Measurements from ENCODE around the gene RNF207. TPM values are rescaled to one million over a fixed set of nuclear protein-coding genes. Genes with fewer than 3 reads are reported as not detected.
A peak's percentile ranks its signal among the peaks of the same experiment; 100 is the strongest.

The RNF207 gene
- total and polyA plus RNA-seq, 2 of the 4 experiments (the other 2 are of a cell fraction) = 2.7 to 17.2 TPM

- no peak overlapping the region for H2AK5ac ChIP-seq (ENCODE audit: low read depth, low read length)
- peak overlapping the region; percentile 42 for H2AK9ac ChIP-seq (replicated peaks; ENCODE audit: low read depth, low read length, poor library complexity)
- H3K36me3 ChIP-seq (ENCODE audit: control insufficient read depth, insufficient read depth, low read length) = no peaks in the 10 kb centered on the region
- no peak for ATAC-seq (ENCODE audit: low read depth)
- no peak overlapping the region for H2BK120ac ChIP-seq (ENCODE audit: low read depth, low read length)
- no peak overlapping the region for H3K4ac ChIP-seq (ENCODE audit: low read depth, low read length)
- no peak overlapping the region for H3K14ac ChIP-seq (replicated peaks; ENCODE audit: low read depth, low read length)
- no peak overlapping the region for H3K4me3 ChIP-seq (ENCODE audit: insufficient read depth, low read depth, low read length)
- dilution Hi-C loops (cut with HindIII; ENCODE audit: low sequenced_read_pairs, unreplicated experiment) = no loop called here
- no peak overlapping the region for H3K56ac ChIP-seq (ENCODE audit: extremely low read depth, insufficient read depth, low read length)
- ChIA-PET POLR2A (ENCODE audit: unreplicated experiment) (no interaction called here), CTCF (interaction anchor here (1.1 to 2.3 kb wide), 7 partner anchors 9 to 194 kb away, joined by 3 to 8 read pairs (median 5); no protein-coding TSS in a partner anchor)
- no peaks in the 10 kb centered on the region for H3K4me1 ChIP-seq (ENCODE audit: control insufficient read depth, insufficient read depth, low read length)
- H4K20me1 ChIP-seq (ENCODE audit: insufficient read depth, low read length) = peaks cover 16% of the 10 kb centered on the region
- H3K18ac ChIP-seq (ENCODE audit: low read depth, low read length) = no peak overlapping the region
- H3K9me1 ChIP-seq (ENCODE audit: insufficient read depth, low read length) = no peaks in the 10 kb centered on the region
- in situ Hi-C loops (cut with MboI; ENCODE audit: low sequenced_read_pairs) = loop anchor here (5.0 kb wide), 1 partner anchor 95 kb away; no protein-coding TSS in a partner anchor
- intact Hi-C loops (cut with micrococcal nuclease) = loop anchor here (2.0 to 5.0 kb wide), 2 partner anchors 157 to 245 kb away; partner anchors contain the start of gene PLEKHG5
- no peak overlapping the region for H4K8ac ChIP-seq (ENCODE audit: low read depth in 2 of 2, low read length in 2 of 2)
- DNase-seq = no peak
- no peak overlapping the region for H3K27ac ChIP-seq (ENCODE audit: insufficient read depth, low read length)
- 55% methylated on average over 2 of the region's 5 CpGs; no CpG with 5 or more reads in 1 of the 2 experiments for WGBS, 2 experiments (ENCODE audit: extremely low coverage in 2 of 2, insufficient read length in 1 of 2)
- H3K4me2 ChIP-seq (ENCODE audit: low read depth, low read length) = no peak overlapping the region
- H3K23ac ChIP-seq (ENCODE audit: low read depth, low read length) = no peak overlapping the region
- no peaks in the 10 kb centered on the region for H3K9me3 ChIP-seq (ENCODE audit: control insufficient read depth, insufficient read depth, low read length)
- H3K27me3 ChIP-seq (ENCODE audit: control insufficient read depth, insufficient read depth, low read length) = peaks cover 55% of the 10 kb centered on the region
- TF ChIP-seq BHLHE40 (IDR thresholded peaks at IDR 0.05; ENCODE audit: low read depth, low read length) (no peak), MAZ (IDR thresholded peaks at IDR 0.05; ENCODE audit: borderline replicate concordance, low read depth, low read length) (no peak), SMC3 (IDR thresholded peaks at IDR 0.05; ENCODE audit: low read depth, low read length) (no peak), ELK1 (IDR thresholded peaks at IDR 0.05; ENCODE audit: borderline replicate concordance, low read depth, low read length) (no peak)
- H4K5ac ChIP-seq (ENCODE audit: low read depth, low read length) = no peak overlapping the region
- no peak overlapping the region for H2BK15ac ChIP-seq (ENCODE audit: low read depth, low read length)
- no peak overlapping the region for H2BK5ac ChIP-seq (ENCODE audit: low read depth, low read length, poor library complexity, severe bottlenecking)
- no peak overlapping the region for H3K9ac ChIP-seq (ENCODE audit: low read depth, low read length)
- no peak overlapping the region for H4K91ac ChIP-seq (ENCODE audit: insufficient read depth, low read depth, low read length)
- no peak overlapping the region for H2AFZ ChIP-seq (replicated peaks; ENCODE audit: low read length, poor library complexity)
- BruUV-seq (replicated peaks) = TSS peak; percentile 38
- H2BK20ac ChIP-seq (ENCODE audit: low read depth, low read length) = no peak overlapping the region
- H3K79me1 ChIP-seq (ENCODE audit: low read depth in 1 of 2, low read length in 2 of 2) = no peaks in the 10 kb centered on the region
These were observed 41.7 kb downstream of the RNF207 start for GRCh38 chr1:6247651-6248050.
